Cardiac muscle cell (in vitro differentiated cells and primary cell): ENCODE results near the gene NYNRIN. TPM values are rescaled to one million over a fixed set of nuclear protein-coding genes. Genes with fewer than 3 reads are reported as not detected.

Source experiments
- DNase-seq, 2 donors: peaks; one replicate each; pipeline versions ENCODE4 v3.0.0 to v3.0.0-alpha.2; 2010 to 2017; ENCODE audit warnings: low read depth in 1 of 2, low spot score in 1 of 2
- H3K27ac ChIP-seq: fragments of 200-600 bp; sonication (generic); 2 replicates; pipeline ENCODE4 v1.5.1; 2016
- H3K27me3 ChIP-seq: fragments of 200-600 bp; sonication (generic); 2 replicates; pipeline ENCODE4 v1.6.0; 2016; ENCODE audit warnings: control low read depth
- H3K36me3 ChIP-seq: fragments of 200-600 bp; sonication (generic); 2 replicates; pipeline ENCODE4 v1.5.1; 2016; ENCODE audit warnings: control low read depth
- H3K4me1 ChIP-seq: fragments of 200-600 bp; sonication (generic); 2 replicates; pipeline ENCODE4 v1.8.1; 2017; ENCODE audit warnings: low read depth, mild to moderate bottlenecking, mixed run types
- H3K4me3 ChIP-seq: fragments of 200-600 bp; sonication (generic); 2 replicates; pipeline ENCODE4 v1.5.1; 2016; ENCODE audit warnings: mild to moderate bottlenecking
- H3K9me3 ChIP-seq: fragments of 200-600 bp; sonication (generic); 2 replicates; pipeline ENCODE4 v1.5.1; 2017; ENCODE audit warnings: low read depth, mild to moderate bottlenecking, control low read depth
- polyA plus RNA-seq: library from polyadenylated mRNA; unstranded; fragments of >200 nt; fragmentation: Nextera tagmentation; extraction: Ambion mirVana; gene quantifications from 2 replicates; pipeline ENCODE4 v1.2.1, GENCODE V29; 2016
- total RNA-seq: library from RNA; depleted of rRNA; stranded (reverse); fragments of >200 nt; gene quantifications from 2 replicates; pipeline ENCODE4 v1.2.3, GENCODE V29; 2016
- TF ChIP-seq, protein P1 (sequence below): IDR thresholded peaks from 2 replicates; pipeline ENCODE4 v1.5.1; 2012; ENCODE audit warnings: low read depth, mild to moderate bottlenecking, low read length

Gene NYNRIN
- total and polyA plus RNA-seq, 2 experiments from 2014 or later, result 21.3 to 56.2 TPM

GRCh38 chr14:24459331-24459730 is 60.5 kb downstream of the NYNRIN start:
- Histone ChIP-seq H3K27me3 (no peaks in the 10 kb centered on the region), H3K9me3 (peaks cover 2% of the 10 kb centered on the region), H3K4me3 (no peak overlapping the region), H3K27ac (no peak overlapping the region), H3K36me3 (no peaks in the 10 kb centered on the region), H3K4me1 (no peaks in the 10 kb centered on the region)
- DNase-seq, result no peak
- TF ChIP-seq, protein P1, sequence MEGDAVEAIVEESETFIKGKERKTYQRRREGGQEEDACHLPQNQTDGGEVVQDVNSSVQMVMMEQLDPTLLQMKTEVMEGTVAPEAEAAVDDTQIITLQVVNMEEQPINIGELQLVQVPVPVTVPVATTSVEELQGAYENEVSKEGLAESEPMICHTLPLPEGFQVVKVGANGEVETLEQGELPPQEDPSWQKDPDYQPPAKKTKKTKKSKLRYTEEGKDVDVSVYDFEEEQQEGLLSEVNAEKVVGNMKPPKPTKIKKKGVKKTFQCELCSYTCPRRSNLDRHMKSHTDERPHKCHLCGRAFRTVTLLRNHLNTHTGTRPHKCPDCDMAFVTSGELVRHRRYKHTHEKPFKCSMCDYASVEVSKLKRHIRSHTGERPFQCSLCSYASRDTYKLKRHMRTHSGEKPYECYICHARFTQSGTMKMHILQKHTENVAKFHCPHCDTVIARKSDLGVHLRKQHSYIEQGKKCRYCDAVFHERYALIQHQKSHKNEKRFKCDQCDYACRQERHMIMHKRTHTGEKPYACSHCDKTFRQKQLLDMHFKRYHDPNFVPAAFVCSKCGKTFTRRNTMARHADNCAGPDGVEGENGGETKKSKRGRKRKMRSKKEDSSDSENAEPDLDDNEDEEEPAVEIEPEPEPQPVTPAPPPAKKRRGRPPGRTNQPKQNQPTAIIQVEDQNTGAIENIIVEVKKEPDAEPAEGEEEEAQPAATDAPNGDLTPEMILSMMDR, result no peak

- no peak overlapping the region for H3K27ac ChIP-seq
- DNase-seq, result no peak
- no peaks in the 10 kb centered on the region for H3K4me1 ChIP-seq
- H3K9me3 ChIP-seq, result no peaks in the 10 kb centered on the region
- H3K36me3 ChIP-seq, result no peaks in the 10 kb centered on the region
- H3K27me3 ChIP-seq, result no peaks in the 10 kb centered on the region
- no peak overlapping the region for H3K4me3 ChIP-seq
- TF ChIP-seq, protein P1, result no peak
Observed at GRCh38 chr14:24461336-24461735, 62.5 kb downstream of the NYNRIN start.

GRCh38 chr14:24463017-24463883 is 64.4 kb downstream of the NYNRIN start:
- no peaks in the 10 kb centered on the region for H3K36me3 ChIP-seq
- no peak for DNase-seq

GRCh38 chr14:24463884-24464785 is 65.3 kb downstream of the NYNRIN start:
- Histone ChIP-seq H3K36me3 (no peaks in the 10 kb centered on the region), H3K4me3 (no peak overlapping the region), H3K27ac (no peak overlapping the region), H3K4me1 (no peaks in the 10 kb centered on the region), H3K27me3 (no peaks in the 10 kb centered on the region), H3K9me3 (no peaks in the 10 kb centered on the region)
- TF ChIP-seq, protein P1, result no peak
- no peak for DNase-seq

More at GRCh38 chr14:24463017-24463883, 64.4 kb downstream of the NYNRIN start:
- no peak overlapping the region for H3K27ac ChIP-seq
- TF ChIP-seq, protein P1, result no peak
- H3K4me3 ChIP-seq, result no peak overlapping the region
- H3K9me3 ChIP-seq, result no peaks in the 10 kb centered on the region
- H3K4me1 ChIP-seq, result no peaks in the 10 kb centered on the region
- no peaks in the 10 kb centered on the region for H3K27me3 ChIP-seq

GRCh38 chr14:24465368-24465767 is 66.6 kb downstream of the NYNRIN start:
- no peak overlapping the region for H3K27ac ChIP-seq
- no peak overlapping the region for H3K4me3 ChIP-seq
- H3K9me3 ChIP-seq, result no peaks in the 10 kb centered on the region
- H3K4me1 ChIP-seq, result no peaks in the 10 kb centered on the region
- no peak for DNase-seq
- H3K27me3 ChIP-seq, result no peaks in the 10 kb centered on the region
- H3K36me3 ChIP-seq, result no peaks in the 10 kb centered on the region
- TF ChIP-seq, protein P1, result no peak
